Measurements from ENCODE around the gene INS.

GRCh38 chr11:2153581-2154194, 7.3 kb downstream of the INS start:
- TF ChIP-seq, protein P1, sequence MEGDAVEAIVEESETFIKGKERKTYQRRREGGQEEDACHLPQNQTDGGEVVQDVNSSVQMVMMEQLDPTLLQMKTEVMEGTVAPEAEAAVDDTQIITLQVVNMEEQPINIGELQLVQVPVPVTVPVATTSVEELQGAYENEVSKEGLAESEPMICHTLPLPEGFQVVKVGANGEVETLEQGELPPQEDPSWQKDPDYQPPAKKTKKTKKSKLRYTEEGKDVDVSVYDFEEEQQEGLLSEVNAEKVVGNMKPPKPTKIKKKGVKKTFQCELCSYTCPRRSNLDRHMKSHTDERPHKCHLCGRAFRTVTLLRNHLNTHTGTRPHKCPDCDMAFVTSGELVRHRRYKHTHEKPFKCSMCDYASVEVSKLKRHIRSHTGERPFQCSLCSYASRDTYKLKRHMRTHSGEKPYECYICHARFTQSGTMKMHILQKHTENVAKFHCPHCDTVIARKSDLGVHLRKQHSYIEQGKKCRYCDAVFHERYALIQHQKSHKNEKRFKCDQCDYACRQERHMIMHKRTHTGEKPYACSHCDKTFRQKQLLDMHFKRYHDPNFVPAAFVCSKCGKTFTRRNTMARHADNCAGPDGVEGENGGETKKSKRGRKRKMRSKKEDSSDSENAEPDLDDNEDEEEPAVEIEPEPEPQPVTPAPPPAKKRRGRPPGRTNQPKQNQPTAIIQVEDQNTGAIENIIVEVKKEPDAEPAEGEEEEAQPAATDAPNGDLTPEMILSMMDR (IDR thresholded peaks at IDR 0.05 in 2 of 3, conservative IDR thresholded peaks at IDR 0.05 in 1 of 3; ENCODE audit: control insufficient read depth in 2 of 3, extremely low read depth in 1 of 3, insufficient read depth in 1 of 3, low read depth in 3 of 3, low read length in 3 of 3): no peak
- TF ChIP-seq POLR2A (IDR thresholded peaks at IDR 0.05; ENCODE audit: low read depth, low read length): no peak
